GM21526 (cell line): ENCODE data around the gene SLC24A3.

Experiments
- ATAC-seq: cut with Tn5 transposase; IDR thresholded peaks from one replicate; pipeline ENCODE4 v1.9.1; 2021; ENCODE audit warnings: moderate library complexity; ENCODE audit not compliant: unreplicated experiment, low FRiP score

SLC24A3 gene

DNA sequence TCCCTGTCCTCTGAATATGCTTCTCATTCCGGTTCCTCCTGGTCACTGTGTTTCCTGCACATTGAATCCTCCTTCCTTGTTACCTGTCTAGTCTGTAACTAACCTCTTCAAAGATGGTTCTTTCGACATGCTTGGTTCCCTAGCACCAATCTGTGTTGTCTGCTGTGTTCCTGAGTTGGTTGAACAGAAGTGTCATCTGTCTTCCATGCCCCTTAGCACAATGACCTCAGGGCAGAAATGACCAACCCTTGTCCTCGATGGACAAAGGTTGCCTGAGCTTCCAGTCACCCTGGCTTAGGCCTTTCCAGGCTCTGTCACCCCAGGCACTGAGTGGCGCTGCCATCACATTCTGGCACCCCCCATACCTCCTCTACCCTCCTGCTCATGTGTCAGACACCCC, 278.8 kb downstream of the SLC24A3 start:
- no peak for ATAC-seq

DNA sequence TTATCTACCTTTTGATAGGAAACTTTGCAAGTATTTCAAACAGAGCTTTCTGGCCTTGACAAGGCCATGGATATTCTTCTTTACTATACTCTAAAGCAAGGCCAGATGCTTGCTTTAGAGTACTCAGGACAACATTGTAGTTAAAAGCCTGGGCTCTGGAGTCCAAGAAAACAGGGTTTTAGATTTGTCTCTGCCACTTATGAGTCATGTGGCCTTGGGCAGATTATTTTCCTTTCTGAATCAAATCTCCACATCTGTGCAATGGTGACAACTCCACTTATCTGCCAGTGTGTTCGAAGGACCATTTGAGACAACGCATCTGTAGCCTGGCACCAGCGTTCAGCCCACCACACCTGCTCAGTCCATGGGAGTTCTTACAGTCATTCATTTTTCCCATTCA, 279.7 kb downstream of the SLC24A3 start:
- no peak for ATAC-seq

DNA sequence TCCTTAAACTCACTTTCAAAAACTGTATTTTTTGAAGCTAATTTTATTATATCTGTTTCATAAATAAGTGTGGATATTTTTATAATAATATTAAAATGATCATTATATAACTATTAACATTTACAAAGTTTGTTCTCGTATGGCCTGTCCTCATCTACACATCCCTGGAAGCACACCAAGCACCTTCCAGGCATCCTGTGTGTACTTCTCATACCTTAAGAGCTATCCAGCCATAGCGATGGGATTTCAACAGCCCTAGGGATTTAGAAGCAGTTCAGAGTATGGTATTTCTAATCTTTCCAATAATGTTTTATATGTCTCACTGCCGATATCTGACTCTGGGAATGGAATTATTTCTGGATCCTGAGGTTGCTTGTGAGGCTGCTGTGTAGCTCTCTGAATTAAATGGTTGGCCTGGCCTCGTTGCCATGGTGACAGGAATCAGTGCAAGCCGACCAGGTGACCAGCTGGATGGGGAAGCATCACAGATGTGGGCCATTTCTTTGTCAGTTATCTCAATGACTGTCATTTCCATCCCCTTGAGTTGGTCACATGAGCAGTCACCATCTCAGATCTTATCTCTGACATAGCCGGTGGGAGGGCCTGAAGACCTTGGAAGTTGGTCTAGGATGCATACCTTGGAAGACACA, 280.4 kb downstream of the SLC24A3 start:
- ATAC-seq = no peak

DNA sequence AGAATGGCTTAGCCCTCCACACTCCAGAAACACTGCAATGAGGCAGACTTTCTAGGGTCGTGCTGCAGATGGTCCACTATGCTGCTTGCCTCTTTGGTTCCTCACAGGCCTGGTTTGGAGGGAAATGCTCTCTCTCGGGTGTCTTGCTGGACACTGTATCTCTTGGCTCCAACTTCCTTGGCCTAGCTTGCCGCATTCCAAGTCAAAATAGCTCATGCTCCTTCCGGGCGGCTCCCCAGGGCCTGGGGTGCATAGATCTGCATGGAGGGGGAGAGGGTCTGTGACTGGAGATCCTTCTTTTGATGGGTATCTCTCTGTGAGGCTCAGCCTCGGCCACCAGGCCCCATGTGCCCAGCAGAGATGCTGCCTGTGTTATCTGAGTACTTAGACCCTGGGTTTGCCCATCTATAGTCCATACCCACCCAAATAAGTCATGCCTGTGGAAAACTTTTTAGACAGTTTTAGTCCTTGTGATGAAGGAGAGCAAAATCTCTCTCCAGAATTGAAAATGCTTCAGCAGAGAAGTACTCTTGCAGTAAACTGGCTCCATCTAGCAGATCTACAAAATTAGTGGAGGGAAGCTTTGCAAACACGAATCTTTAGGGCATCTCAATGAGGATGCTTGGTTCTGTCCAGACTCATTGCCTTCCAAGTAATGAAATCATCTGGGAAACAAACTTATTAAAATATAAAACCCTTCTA, 281.5 kb downstream of the SLC24A3 start:
- no peak for ATAC-seq

DNA sequence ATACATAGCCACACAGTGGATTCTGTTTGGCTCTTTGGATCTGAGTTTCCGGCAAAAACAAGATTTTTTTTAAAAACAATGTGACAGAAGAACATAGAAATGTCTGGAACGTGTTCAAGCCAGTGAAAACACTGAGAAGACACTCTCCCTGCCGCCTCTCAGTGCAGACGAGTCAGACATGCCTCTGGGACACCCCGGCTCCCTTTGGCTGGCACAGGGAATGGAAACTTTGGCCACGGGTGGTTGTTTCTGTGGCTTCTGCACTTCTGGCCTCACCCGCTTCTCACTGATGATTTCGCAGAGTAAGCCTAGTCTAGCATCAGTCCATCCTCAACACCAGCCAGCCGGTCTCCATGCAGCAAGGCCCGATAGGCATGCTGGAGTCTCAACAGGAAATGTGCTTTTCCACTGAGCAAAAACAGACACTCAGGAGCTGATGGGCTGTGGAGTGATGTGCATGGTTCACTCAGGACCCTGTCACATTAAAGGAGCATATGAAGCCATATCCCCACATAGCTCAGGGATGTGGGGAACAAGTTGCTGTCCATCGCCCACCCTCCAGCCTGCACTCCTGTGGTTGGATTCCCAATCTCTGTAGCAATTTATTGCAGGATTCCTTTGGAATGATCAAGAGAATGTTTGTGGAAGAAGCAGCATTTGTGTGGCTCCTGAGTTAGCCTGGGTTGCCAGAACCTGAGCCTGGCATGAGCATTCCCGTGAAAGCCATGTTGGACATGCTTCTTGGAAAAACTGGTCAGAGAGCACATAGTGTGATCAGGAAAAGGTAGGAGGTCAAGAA, 283.7 kb downstream of the SLC24A3 start:
- no peak for ATAC-seq

DNA sequence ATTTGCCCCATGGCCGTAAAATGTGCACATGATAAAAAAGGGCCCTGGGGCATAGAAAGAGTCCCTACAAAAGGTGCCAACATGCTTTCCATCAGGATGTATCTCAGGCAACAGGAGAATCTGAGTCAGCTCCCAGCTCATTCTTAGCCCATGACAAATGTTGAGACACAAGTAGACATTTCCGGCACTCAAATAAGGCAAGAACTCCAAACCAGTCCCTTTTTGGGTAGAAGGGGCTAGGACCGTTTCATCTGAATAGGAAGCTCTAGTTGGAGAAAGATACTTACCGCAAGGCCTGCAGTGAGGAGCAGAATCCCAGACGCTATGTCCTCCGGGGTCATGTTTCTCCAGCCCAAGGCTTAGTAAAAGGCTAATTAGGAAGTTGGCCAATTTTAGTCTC, 284.6 kb downstream of the SLC24A3 start:
- no peak for ATAC-seq

DNA sequence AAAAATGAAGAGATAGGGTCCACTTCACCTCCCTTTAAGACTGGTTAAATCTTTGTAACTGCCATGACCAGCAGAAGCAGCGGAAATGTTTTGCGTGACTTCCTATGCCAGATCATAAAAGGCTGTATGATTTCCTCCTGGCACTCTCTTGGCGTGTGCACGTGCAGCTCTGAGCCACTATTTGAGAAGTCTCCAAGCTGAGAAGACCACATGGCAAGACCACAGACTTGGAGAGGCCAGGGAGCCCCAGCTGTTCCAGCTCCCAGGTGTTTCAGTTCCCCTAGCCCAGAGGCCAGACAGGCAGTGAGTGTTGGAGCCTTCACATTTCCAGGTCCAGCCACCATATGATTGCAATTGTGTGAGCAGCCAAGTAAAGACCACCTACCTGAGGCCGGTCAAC, 286.3 kb downstream of the SLC24A3 start:
- ATAC-seq = no peak

DNA sequence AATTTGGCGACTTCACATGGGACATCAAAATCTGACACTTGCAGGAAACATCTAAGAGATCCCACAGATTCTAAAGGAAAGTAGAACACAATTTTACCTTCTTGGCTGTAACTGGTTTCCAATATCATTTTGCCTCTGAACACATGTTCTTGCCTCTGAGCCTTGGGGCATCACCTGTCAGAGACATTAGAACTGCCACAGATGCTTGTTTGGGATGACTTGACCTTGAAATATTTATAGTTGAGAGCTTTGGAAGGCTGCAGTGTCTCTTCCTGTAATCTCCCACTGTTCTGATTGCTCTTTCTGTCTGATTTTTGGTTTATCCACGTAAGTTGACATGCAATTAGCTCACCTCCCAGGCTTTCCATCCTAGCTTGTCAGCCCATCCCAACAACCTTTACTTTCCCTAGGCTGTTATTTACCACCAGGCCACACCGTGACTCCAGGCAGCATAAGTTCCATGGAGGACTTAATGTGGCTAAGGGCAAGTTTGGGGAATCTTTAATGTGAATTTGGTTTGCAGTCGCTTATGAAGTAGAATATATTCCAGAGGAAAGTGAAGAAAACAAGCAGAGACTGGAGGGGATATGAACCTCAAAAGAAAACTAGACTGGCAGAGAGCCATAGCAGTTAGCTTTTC, 289.2 kb downstream of the SLC24A3 start:
- no peak for ATAC-seq

DNA sequence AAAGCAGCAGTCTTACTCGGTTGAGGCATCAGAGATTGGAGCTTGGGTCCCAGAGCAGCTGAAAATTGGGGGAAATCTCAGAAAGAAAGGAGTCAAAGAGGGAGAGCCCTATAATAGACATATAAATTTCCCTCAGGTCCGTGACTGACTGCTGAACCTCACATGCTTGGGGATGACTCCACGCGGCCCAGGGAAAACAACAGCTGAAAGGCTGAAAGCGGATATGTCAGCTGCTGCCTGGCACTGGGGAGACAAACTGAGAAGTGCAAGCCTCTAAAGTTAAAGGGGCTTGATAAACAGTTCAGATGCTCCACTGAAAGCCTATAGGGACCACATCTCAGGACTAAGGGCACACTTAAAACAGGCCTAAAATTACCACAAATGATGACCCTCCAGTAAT, 289.7 kb downstream of the SLC24A3 start:
- no peak for ATAC-seq

DNA sequence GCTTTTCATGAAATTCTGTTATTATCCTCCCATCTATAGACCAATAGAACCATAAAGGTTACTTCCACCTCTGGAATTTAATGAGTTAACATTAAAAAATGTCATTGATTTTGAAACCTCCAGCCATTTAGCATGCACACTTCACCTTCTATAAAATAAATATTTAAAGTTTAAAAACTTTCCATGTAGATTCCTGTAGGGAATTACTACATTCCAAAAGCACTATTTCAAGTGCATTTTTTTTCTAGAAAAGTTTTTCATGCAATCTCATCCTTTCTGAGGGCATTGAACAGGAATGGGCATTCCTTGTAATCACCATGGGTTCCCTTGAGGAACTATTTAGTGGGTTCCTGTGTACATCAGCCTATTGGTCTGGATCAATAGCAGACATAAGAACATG, 291.8 kb downstream of the SLC24A3 start:
- ATAC-seq = no peak

DNA sequence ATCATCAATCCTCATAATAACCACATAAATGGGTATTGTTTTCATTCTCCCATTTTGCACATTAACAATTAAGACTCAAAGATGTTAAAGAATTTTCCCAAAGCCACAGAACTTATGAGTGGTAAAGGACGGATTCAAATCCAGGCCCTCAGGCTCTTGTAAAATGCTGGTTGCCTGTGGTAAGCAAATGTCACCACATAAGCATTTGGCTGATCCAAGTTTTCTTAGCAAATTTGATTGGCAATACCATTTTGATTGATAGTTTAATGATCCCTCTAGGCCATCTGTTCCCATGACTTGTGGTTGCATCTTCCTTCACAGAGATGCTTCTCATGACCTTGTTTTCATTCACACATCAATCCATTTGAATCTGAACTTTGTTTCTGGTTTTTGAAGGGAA, 293.6 kb downstream of the SLC24A3 start:
- ATAC-seq = no peak

DNA sequence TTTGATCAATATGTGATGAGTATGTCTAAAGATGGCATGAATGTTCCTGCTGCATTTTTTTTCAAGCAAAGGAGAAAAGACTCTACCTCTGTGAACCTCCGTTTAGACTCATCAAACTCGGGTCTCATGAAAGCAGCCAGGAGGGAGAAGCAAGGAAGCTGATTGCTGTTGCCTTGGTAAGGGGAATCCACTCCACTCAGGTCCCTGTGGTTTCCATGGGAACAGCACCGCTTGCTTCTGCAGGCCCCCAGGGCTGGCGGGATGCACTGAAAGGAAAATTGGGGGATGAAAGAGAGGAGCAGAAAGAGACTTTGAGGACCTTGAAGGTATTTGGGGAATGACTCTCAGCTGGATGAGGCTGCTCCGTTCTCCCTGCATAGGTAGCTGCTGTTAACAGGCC, 296.0 kb downstream of the SLC24A3 start:
- ATAC-seq = no peak

DNA sequence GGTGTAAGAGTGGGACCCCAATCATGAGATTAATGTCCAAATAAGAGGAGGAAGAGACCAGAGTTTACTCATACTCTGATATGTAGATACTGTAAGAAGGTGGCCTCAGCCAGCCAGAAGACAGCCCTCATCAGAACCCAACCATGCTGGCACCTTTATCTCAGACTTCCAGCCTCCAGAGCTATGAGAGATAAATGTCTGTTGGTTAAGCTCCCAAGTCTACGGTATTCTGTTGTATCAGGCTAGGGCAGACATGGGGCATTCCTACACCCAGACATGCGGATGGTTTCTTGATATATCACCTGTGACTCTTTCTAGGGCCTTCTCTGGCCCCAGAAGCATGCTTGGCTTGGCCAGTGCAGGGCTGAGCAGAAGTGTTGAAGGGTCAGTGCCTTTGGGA, 298.2 kb downstream of the SLC24A3 start:
- no peak for ATAC-seq

DNA sequence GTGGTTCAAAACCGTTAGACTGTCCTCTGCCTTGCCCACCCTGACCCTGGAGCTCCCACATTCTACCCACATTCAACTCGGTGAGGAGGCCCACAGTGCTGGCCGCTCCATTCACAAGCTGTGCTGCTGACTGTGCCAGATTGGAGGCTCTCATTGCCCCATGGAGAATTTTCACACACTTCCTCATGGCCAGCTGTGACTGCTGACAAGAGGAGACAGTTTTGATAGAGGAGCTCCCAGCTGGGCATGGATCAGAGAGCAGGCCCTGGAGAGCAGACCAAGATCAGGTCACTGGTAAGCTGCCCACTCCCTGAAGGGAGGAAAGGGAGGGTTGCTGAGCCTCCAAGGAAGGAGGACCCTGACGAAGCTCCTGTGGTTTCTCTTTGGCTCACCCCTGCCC, 299.5 kb downstream of the SLC24A3 start:
- no peak for ATAC-seq

DNA sequence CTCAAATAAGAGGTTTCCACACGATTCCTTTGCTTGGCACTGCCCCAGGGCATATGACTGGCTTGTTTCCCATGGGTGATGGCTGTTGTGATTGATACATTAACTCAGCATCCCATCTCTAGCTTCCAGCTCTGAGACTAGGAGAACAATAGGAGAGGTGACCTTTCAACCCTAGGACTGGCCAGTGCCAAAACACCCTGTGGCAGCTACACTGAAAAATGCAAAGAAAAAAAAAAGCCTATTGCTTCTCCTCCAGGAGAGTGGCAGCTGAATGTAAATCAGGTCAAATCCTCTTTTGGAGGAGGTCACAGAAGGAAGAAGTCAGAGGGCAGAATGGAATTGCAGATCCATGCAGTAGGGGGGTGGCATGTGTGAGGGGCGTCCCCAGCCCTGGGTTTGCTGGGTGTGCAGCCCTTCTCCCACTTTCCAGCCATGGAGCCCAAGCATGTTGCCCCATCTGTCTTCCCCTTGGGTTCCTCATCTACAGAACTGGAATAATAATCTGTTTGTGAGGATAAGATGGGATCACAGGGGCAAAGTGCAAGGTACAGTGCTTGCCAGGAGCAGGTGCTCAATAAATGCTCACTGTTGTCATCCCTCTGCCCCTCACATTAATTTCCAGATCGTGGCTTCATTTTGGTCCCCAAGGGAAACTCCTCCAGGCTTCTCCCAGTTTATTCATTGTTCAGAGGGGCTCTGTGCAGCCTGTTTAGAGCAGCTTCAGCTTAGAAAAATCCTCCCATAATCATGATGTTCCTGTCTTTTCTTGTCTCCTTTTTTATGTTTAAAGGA, 300.6 kb downstream of the SLC24A3 start:
- ATAC-seq = no peak

DNA sequence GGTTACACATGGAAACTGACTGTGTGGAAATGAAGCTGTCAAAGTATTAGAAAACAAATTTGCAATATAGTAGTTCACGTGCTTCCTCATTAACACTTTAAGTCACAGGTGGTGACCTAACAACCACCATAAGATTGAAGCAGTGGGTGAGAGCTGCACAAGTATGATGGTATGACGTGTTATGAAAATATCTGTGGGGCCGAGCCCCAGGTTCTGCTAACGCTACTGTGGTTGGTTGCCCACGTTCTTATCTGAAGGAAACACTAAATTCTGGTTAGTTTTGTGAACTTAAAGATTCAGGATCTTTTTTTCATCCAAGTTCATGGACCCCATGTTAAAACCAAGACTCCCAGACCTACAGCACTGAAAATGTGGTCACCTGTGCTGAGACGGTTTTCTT, 302.6 kb downstream of the SLC24A3 start:
- ATAC-seq = no peak

DNA sequence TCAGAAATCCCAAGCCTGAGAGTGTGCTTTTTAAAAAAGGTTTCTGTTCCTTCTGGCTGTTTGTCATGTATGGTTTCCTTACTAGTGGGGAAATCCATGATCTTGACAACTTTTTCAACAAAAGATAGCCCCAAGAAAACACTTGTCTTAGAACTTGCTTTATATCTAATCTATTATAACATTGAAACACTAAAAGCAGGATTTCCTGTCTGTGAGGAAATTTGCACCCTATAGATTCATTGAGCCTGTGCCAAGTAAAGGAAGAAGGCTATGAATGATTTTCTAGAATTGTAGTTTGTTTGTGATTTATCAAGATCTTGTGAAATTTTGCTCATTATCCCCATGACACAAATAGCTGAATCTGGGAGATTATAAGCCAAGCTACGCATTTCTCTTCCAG, 307.0 kb downstream of the SLC24A3 start:
- ATAC-seq = no peak

DNA sequence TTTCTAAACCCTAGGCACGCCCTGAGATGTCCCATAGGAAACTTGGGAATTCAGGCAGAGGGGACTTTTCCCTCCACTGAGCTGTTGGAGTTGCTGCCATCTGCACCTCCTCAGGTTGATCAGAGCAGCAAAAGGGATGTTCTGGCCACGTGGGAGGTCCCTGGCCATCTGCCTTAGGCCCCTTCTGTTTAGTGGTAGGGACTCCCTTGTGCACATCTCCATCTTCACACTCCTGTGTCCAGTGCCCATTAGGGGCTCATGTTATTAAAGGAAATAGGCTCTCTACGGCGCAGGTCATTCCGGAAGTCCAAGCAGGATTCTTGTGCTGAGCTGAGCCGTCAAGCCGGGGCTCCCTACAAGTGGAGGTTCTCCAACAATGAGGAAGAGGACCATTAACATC, 307.8 kb downstream of the SLC24A3 start:
- ATAC-seq = no peak

DNA sequence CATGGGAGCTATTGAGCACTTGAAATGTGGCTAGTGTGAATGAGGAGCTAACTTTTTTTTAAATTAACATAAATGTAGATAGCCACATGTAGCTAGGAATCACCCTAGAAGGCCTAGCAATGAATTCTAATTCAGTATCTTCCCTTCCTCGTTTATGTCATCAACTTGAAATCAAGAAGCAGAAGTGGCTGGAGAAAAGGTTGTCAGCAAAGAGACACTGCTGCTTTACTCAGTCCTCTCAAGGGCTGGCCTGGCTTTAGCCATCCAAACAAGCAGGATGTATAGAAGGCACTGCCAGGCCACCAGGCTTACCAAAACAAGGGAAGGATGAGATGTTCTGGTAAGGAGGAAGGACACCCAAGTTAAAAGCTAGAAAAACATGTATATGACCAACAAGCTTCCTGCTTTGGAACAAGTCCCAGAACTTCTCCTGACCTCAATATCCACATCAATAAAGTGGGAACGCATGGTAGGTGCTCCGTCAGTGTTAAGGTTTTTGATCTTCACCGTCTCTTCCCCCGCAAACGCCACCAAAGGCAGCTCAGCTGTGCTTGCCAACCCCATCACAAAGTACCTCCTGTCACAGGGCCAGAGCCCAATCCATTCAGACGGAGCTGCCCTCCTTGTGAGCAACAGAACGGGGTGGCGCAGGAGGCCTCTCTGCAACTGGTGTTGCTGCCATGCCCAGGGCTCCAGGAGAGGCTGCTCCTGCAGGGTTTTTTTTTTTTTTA, 309.8 kb downstream of the SLC24A3 start:
- ATAC-seq = no peak
